Measurements from ENCODE around the gene CPEB3. TPM values are rescaled to one million over a fixed set of nuclear protein-coding genes. Genes with fewer than 3 reads are reported as not detected.

The CPEB3 gene
- total and polyA plus RNA-seq, 4 donors: 2.1 to 8.4 (median 5.1) TPM

- Histone ChIP-seq H3K4me1 (ENCODE audit: control insufficient read depth in 4 of 4, insufficient read depth in 4 of 4, low read length in 3 of 4) (no peaks in the 10 kb centered on the region), H3K27me3 (ENCODE audit: control insufficient read depth in 4 of 4, insufficient read depth in 4 of 4, low read length in 3 of 4) (no peaks in the 10 kb centered on the region), H3K27ac (ENCODE audit: low read depth in 1 of 2, low read length in 2 of 2) (no peak overlapping the region), H3K9ac (ENCODE audit: low read depth in 1 of 2, low read length in 2 of 2) (no peak overlapping the region), H3K4me3 (ENCODE audit: low read depth in 1 of 3, low read length in 3 of 3) (no peak overlapping the region), H3K36me3 (ENCODE audit: control insufficient read depth in 4 of 4, insufficient read depth in 3 of 4, low read depth in 1 of 4, low read length in 3 of 4) (peaks cover 0 to 2% (median under 1%) of the 10 kb centered on the region in 4 donors), H3K9me3 (ENCODE audit: control insufficient read depth in 4 of 4, low read length in 3 of 4) (no peaks in the 10 kb centered on the region)
- no peak for TF ChIP-seq GABPA (IDR thresholded peaks at IDR 0.05 in 1 of 2, conservative IDR thresholded peaks at IDR 0.05 in 1 of 2)
- no peak for TF ChIP-seq HNF4G (IDR thresholded peaks at IDR 0.05)
- no peak for TF ChIP-seq CTCF (IDR thresholded peaks at IDR 0.05; ENCODE audit: low read depth, low read length, missing input control)
- TF ChIP-seq ATF3 (IDR thresholded peaks at IDR 0.05): no peak
- TF ChIP-seq JUND (IDR thresholded peaks at IDR 0.05): no peak
- 94% methylated on average over 2 of the region's 2 CpGs for WGBS
- no peak for DNase-seq (ENCODE audit: low spot score)
These were observed 103.8 kb downstream of the CPEB3 start for GRCh38 chr10:92187101-92187500.

GRCh38 chr10:92184977-92185376 lies 105.9 kb downstream of the CPEB3 start:
- Histone ChIP-seq H3K36me3 (ENCODE audit: control insufficient read depth in 4 of 4, insufficient read depth in 3 of 4, low read depth in 1 of 4, low read length in 3 of 4) (peaks cover 0 to 5% (median 2%) of the 10 kb centered on the region in 4 donors), H3K9ac (ENCODE audit: low read depth in 1 of 2, low read length in 2 of 2) (no peak overlapping the region), H3K27ac (ENCODE audit: low read depth in 1 of 2, low read length in 2 of 2) (no peak overlapping the region), H3K4me3 (ENCODE audit: low read depth in 1 of 3, low read length in 3 of 3) (no peak overlapping the region), H3K27me3 (ENCODE audit: control insufficient read depth in 4 of 4, insufficient read depth in 4 of 4, low read length in 3 of 4) (no peaks in the 10 kb centered on the region), H3K4me1 (ENCODE audit: control insufficient read depth in 4 of 4, insufficient read depth in 4 of 4, low read length in 3 of 4) (no peaks in the 10 kb centered on the region), H3K9me3 (ENCODE audit: control insufficient read depth in 4 of 4, low read length in 3 of 4) (no peaks in the 10 kb centered on the region)
- 98% methylated on average over 3 of the region's 3 CpGs for WGBS
- DNase-seq (ENCODE audit: low spot score): no peak
- TF ChIP-seq JUND (IDR thresholded peaks at IDR 0.05) (no peak), SP1 (IDR thresholded peaks at IDR 0.05) (no peak), REST (IDR thresholded peaks at IDR 0.05) (no peak), GABPA (IDR thresholded peaks at IDR 0.05 in 1 of 2, conservative IDR thresholded peaks at IDR 0.05 in 1 of 2) (no peak), NR2F2 (IDR thresholded peaks at IDR 0.05) (no peak), RAD21 (IDR thresholded peaks at IDR 0.05) (no peak)

GRCh38 chr10:92183199-92183598 lies 107.7 kb downstream of the CPEB3 start:
- TF ChIP-seq ZBTB33 (IDR thresholded peaks at IDR 0.05): no peak
- TF ChIP-seq HNF4A (conservative IDR thresholded peaks at IDR 0.05): no peak
- no peak for TF ChIP-seq FOXA2 (IDR thresholded peaks at IDR 0.05)
- no peak for TF ChIP-seq GABPA (IDR thresholded peaks at IDR 0.05 in 1 of 2, conservative IDR thresholded peaks at IDR 0.05 in 1 of 2)
- no peak for TF ChIP-seq SP1 (IDR thresholded peaks at IDR 0.05)
- TF ChIP-seq CTCF (IDR thresholded peaks at IDR 0.05; ENCODE audit: low read depth, low read length, missing input control): no peak
- TF ChIP-seq NR2F2 (IDR thresholded peaks at IDR 0.05): no peak
- TF ChIP-seq RAD21 (IDR thresholded peaks at IDR 0.05): no peak
- no peak for TF ChIP-seq HNF4G (IDR thresholded peaks at IDR 0.05)
- Histone ChIP-seq H3K4me1 (ENCODE audit: control insufficient read depth in 4 of 4, insufficient read depth in 4 of 4, low read length in 3 of 4) (no peaks in the 10 kb centered on the region), H3K4me3 (ENCODE audit: low read depth in 1 of 3, low read length in 3 of 3) (no peak overlapping the region), H3K27ac (ENCODE audit: low read depth in 1 of 2, low read length in 2 of 2) (no peak overlapping the region), H3K9ac (ENCODE audit: low read depth in 1 of 2, low read length in 2 of 2) (no peak overlapping the region), H3K27me3 (ENCODE audit: control insufficient read depth in 4 of 4, insufficient read depth in 4 of 4, low read length in 3 of 4) (no peaks in the 10 kb centered on the region), H3K36me3 (ENCODE audit: control insufficient read depth in 4 of 4, insufficient read depth in 3 of 4, low read depth in 1 of 4, low read length in 3 of 4) (peaks cover 0 to 5% (median 2%) of the 10 kb centered on the region in 4 donors), H3K9me3 (ENCODE audit: control insufficient read depth in 4 of 4, low read length in 3 of 4) (no peaks in the 10 kb centered on the region)
- 98% methylated on average over 4 of the region's 4 CpGs for WGBS
- DNase-seq (ENCODE audit: low spot score): no peak

Measured in liver (tissue), 9 donors.